Suprapubic skin (tissue), 4 donors: ENCODE data around the gene NRSN2. TPM values are rescaled to one million over a fixed set of nuclear protein-coding genes. Genes with fewer than 3 reads are reported as not detected.
"Not testable (repeated sequence)": the region's sequence is repeated elsewhere in the genome, so short reads cannot be mapped to it uniquely, and the experiment has no call there.

Source experiments
- DNase-seq, 2 donors: peaks; one replicate each; pipeline ENCODE4 v3.0.0-alpha.2; 2019; ENCODE audit warnings: low spot score in 2 of 2
- H3K27ac ChIP-seq: fragments of 200-600 bp; sonication (generic); one replicate; pipeline ENCODE4 v1.5.1; 2019
- H3K27me3 ChIP-seq: fragments of 200-600 bp; sonication (generic); one replicate; pipeline ENCODE4 v1.5.1; 2019
- H3K36me3 ChIP-seq: fragments of 200-600 bp; sonication (generic); one replicate; pipeline ENCODE4 v1.5.1; 2019
- H3K4me1 ChIP-seq: fragments of 200-600 bp; sonication (generic); one replicate; pipeline ENCODE4 v1.5.1; 2019
- H3K4me3 ChIP-seq: fragments of 200-600 bp; sonication (generic); one replicate; pipeline ENCODE4 v1.5.1; 2019; ENCODE audit warnings: mild to moderate bottlenecking
- H3K9me3 ChIP-seq: fragments of 200-600 bp; sonication (generic); one replicate; pipeline ENCODE4 v1.5.1; 2019
- CTCF ChIP-seq, 2 donors: fragments of 200-600 bp in 1 of 2; fragments of 450-650 bp in 1 of 2; sonication (generic) in 1 of 2; IDR thresholded peaks; one replicate each; pipeline ENCODE4 v1.5.1; 2016 to 2019; ENCODE audit warnings: antibody characterized with exemption in 2 of 2, mild to moderate bottlenecking in 1 of 2, moderate library complexity in 1 of 2
- EP300 ChIP-seq: sonication (generic); formaldehyde crosslinking; IDR thresholded peaks from one replicate; pipeline ENCODE4 v1.6.1; 2017; ENCODE audit warnings: antibody characterized with exemption
- POLR2A ChIP-seq, 2 donors: fragments of 450-650 bp; IDR thresholded peaks; one replicate each; pipeline ENCODE4 v1.6.1; 2017; ENCODE audit warnings: antibody characterized with exemption in 2 of 2, mild to moderate bottlenecking in 2 of 2, moderate library complexity in 2 of 2
- POLR2AphosphoS5 ChIP-seq, 3 donors: sonication (generic); formaldehyde crosslinking; IDR thresholded peaks; one replicate each; pipeline ENCODE4 v1.6.1; 2017; ENCODE audit warnings: antibody characterized with exemption in 3 of 3
- WGBS: methylation state at CpG from one replicate; pipeline ENCODE4 v1.1.5; 2018; 5-methylcytosine and 5-hydroxymethylcytosine counted together
- total RNA-seq, 4 donors: library from RNA; depleted of rRNA; stranded (reverse); fragments of >200 nt; gene quantifications; one replicate each; pipeline ENCODE4 v1.1.0, GENCODE V29; 2016

The NRSN2 gene
- total RNA-seq, 4 donors from 2014 or later: 8.1 to 11.4 (median 10.9) TPM

- no peak overlapping the region for H3K4me3 ChIP-seq
- H3K36me3 ChIP-seq: peaks cover 51% of the 10 kb centered on the region
- no peak overlapping the region for H3K27ac ChIP-seq
- TF ChIP-seq POLR2AphosphoS5 (IDR thresholded peaks at IDR 0.05) (no peak), EP300 (no peak), CTCF (IDR thresholded peaks at IDR 0.05) (no peak), POLR2A (IDR thresholded peaks at IDR 0.05) (no peak)
- H3K27me3 ChIP-seq: no peaks in the 10 kb centered on the region
- no peaks in the 10 kb centered on the region for H3K4me1 ChIP-seq
- no peaks in the 10 kb centered on the region for H3K9me3 ChIP-seq
- 90% methylated on average over 21 of the region's 21 CpGs for WGBS
- DNase-seq: no peak
These were observed 41.4 kb downstream of the NRSN2 start for GRCh38 chr20:388034-388994.

DNA sequence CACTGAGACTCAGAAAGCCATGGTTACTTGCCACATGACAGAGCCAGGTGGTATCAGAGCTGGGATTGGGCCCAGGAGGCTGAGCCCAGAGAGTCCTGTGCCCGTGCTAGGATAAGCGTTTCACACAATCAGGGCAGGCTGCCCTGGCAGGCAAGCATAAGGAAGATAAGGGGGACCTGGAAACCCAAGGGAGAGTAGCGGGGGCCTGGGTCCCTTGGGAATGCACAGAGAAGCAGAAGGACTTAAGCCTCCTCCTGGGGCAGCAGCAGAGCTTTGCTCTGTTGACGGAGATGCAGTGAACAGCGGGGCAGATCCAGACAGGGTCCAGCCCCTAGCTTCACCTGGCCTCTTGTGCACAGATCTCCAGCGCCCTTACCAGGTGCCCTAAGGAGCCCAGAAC lies 42.3 kb downstream of the NRSN2 start:
- Histone ChIP-seq H3K36me3 (peaks cover 60% of the 10 kb centered on the region), H3K4me1 (no peaks in the 10 kb centered on the region), H3K9me3 (no peaks in the 10 kb centered on the region), H3K27me3 (no peaks in the 10 kb centered on the region), H3K27ac (no peak overlapping the region), H3K4me3 (no peak overlapping the region)
- no peak for DNase-seq
- 71% methylated on average over 5 of the region's 6 CpGs for WGBS
- TF ChIP-seq POLR2AphosphoS5 (IDR thresholded peaks at IDR 0.05) (no peak), POLR2A (IDR thresholded peaks at IDR 0.05) (no peak), EP300 (no peak), CTCF (IDR thresholded peaks at IDR 0.05) (no peak)

DNA sequence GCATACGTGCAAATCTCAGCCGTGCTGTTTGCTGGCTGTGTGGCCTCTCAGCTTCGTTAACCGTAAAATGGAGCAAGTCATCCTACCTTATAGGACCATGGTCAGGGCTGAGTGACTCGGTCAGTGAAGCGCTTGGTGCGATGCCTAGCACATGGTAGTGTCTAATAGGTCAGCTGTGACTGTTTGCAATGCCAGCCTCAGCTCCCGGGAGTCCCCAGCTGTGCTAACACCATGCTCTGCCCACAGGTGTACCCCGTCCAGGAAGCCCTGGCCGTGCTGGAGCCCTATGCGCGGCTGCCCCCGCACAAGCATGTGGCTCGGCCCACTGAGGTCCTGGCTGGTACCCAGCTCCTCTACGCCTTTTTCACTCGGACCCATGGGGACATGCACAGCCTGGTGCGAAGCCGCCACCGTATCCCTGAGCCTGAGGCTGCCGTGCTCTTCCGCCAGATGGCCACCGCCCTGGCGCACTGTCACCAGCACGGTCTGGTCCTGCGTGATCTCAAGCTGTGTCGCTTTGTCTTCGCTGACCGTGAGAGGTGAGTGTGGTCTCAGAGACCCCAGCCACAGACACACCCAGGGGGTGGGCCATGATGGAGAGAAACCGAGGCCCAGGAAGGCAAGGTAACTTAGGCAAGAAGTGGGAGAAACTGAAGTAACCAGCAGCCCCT lies 44.3 kb downstream of the NRSN2 start:
- TF ChIP-seq POLR2AphosphoS5 (IDR thresholded peaks at IDR 0.05): no peak
- no peak for TF ChIP-seq CTCF (IDR thresholded peaks at IDR 0.05)
- no peak for TF ChIP-seq POLR2A (IDR thresholded peaks at IDR 0.05)
- no peak for TF ChIP-seq EP300
- Histone ChIP-seq H3K27me3 (no peaks in the 10 kb centered on the region), H3K4me1 (no peaks in the 10 kb centered on the region), H3K27ac (no peak overlapping the region), H3K4me3 (no peak overlapping the region), H3K9me3 (no peaks in the 10 kb centered on the region), H3K36me3 (peaks cover 77% of the 10 kb centered on the region)
- DNase-seq: no peak
- 94% methylated on average over 25 of the region's 29 CpGs for WGBS

DNA sequence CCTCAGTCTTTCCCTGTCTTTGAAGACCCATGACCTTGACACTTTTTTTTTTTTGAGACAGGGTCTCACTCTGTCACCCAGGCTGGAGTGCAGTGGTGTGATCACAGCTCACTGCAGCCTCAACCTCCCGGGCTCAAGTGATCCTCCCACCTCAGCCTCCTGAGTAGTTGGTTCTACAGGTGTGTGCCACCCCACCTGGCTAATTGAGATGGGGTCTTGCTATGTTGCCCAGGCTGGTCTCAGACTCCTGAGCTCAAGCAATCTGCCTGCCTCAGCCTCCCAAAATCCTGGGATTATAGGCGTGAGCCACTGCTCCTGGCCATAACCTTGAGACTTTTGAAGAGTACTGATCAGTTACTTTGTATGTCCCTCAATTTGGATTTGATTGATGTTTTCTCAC lies 46.4 kb downstream of the NRSN2 start:
- 100% methylated on average over 2 of the region's 2 CpGs for WGBS
- not testable (repeated sequence) for DNase-seq, H3K27ac ChIP-seq, H3K4me1 ChIP-seq, H3K9me3 ChIP-seq, H3K27me3 ChIP-seq, H3K4me3 ChIP-seq
- peaks cover 88% of the 10 kb centered on the region for H3K36me3 ChIP-seq

GRCh38 chr20:396252-396618 lies 49.3 kb downstream of the NRSN2 start:
- WGBS: 94% methylated on average over 24 of the region's 24 CpGs
- peaks cover 60% of the 10 kb centered on the region for H3K36me3 ChIP-seq
- no peak overlapping the region for H3K27ac ChIP-seq

More at GRCh38 chr20:396252-396618, 49.3 kb downstream of the NRSN2 start:
- H3K27me3 ChIP-seq: no peaks in the 10 kb centered on the region
- H3K9me3 ChIP-seq: no peaks in the 10 kb centered on the region
- no peak overlapping the region for H3K4me3 ChIP-seq
- H3K4me1 ChIP-seq: no peaks in the 10 kb centered on the region
- TF ChIP-seq POLR2AphosphoS5 (IDR thresholded peaks at IDR 0.05): no peak
- TF ChIP-seq EP300: no peak
- no peak for DNase-seq
